HG03196 (cell line): ENCODE measurements around the gene BRINP1.

Experiments used
- ATAC-seq: cut with Tn5 transposase; IDR thresholded peaks from one replicate; pipeline ENCODE4 v1.9.1; 2021; ENCODE audit not compliant: unreplicated experiment

Gene BRINP1

DNA sequence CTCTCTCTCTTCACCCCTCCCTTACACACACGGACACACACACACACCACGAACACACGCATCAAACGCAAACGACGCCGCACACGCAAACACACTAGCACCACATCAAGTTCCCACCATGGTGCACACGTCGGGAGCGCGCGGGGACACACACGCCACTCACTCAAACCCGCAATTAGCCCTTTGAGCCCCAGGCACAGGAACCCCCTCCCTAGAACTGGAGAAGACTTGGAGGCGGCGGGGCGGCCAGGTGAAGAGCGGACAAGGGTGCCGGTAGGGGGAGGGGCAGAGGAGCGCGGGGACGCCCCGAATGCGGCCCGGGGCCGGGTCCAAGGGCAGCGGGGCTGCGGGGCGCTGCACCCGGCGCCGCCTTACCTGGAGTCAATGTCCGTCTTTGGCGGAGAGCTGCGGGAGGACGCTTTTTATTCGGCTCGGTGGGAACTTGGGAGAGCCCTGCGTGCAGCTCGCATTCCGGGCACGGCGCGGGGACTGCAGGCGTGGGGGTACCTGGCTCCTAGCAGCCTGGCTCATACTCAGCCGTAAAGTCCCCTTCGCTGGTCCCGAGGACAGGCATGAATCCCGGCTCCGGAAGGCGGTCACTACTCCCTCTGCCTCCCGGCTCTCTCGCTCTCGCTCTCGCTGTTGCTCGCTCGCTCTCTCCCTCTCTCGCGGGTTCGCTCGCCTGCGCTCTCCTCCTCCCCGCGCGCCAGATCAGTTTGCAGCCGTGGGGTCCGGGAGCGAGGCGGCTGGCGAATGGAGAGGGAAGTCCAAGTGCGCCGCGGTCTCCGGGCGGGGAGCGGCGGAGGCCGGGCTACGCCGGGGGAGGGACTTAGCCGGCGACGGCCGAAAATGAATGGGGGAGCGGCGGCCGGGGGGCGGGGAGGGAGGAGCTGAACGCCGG is at the start of gene BRINP1:
BRINP1 (minus strand) TSS at position 755 of the 901 bp plus-strand sequence. CDS start 56,080 bp downstream, outside the sequence.
- ATAC-seq = no peak

DNA sequence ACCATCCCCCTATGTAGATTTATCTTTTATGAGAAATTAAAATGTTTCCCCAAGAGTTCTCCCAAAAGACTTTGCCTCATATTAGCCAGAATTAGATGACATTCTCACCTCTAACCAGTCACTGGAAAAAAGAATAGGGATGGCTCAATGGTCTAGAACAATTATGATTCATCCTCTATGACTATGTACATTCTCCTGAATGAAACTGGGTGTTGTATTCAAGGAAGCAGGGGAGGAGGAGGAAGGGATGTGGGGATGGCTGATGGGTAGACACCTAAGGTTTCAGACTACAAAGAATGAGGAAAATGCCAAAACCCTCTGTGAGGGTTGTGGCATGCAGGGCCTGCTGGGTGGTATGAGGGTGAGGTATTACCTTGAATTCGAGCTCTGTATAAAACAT is 49.5 kb upstream of the BRINP1 start:
- ATAC-seq = no peak

- ATAC-seq = no peak
Measured at GRCh38 chr9:119416793-119417192, 47.6 kb upstream of the BRINP1 start.

DNA sequence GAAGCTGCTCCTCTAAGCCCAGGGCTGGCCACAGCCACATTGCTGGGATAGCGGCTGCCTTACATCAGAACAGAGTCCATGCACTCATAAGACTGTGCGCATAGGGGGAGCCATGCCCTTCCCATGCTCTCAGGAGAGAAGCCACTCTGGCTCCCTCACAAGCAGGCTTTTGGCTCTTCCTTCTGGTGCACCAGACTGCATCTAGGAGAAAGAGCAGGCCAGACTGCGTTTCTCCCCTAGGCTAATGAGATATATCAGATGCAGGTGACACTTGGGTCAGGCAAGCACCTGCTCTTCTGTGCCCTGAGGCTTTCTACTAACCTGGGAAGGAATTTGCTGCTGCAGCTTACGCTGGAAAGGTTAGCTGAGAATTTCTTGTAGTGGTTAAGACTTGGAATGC is 43.2 kb upstream of the BRINP1 start:
- ATAC-seq = no peak

- ATAC-seq = no peak
Measured at GRCh38 chr9:119409552-119409951, 40.3 kb upstream of the BRINP1 start.

GRCh38 chr9:119400606-119401005 is 31.4 kb upstream of the BRINP1 start:
- ATAC-seq = no peak

DNA sequence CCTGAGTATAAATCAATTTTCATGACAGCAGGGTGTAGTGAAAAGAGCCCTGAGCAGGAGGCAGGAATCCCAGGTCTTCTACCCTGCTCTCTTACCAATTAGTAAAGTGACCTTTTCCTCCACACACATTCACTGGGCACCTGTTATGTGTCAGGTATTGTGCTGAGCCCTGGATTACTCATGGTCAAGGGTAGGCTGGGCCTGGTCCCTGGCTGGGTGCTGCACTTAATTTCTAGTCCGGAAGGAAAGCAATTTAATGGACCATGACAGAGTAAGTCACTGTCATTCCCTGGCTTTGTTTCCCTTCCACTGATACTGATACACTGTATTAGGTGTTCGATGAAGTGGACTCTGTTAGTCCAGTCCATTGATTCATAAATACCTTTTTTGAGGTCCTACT is 29.1 kb upstream of the BRINP1 start:
- no peak for ATAC-seq

- no peak for ATAC-seq
Measured at GRCh38 chr9:119391878-119392277, 22.6 kb upstream of the BRINP1 start.

- ATAC-seq = no peak
Measured at GRCh38 chr9:119375892-119376291, 6.7 kb upstream of the BRINP1 start.

DNA sequence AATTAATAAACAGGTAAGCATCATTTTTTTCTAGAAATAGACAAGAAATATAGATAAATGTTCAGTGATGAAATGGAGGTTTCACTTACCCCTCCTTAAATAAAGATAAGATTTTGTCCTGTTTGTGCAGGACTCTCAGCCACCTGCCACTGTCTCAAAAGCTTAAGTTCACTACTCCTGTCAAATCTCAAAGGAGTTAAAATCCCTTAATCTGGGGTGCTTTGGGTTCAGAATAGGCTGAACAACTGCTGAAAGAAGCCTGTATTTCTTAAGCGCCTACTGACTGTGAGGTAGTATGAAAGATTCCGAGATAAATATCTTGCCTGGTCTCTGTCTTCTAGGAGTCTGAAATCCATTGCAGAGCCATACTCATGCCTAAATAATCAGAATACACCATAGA is 3.7 kb upstream of the BRINP1 start:
- ATAC-seq = no peak

- ATAC-seq = no peak
Measured at GRCh38 chr9:119370816-119371215, 1.6 kb upstream of the BRINP1 start.

- no peak for ATAC-seq
Measured at GRCh38 chr9:119369680-119370366, 588 bp upstream of the BRINP1 start.

DNA sequence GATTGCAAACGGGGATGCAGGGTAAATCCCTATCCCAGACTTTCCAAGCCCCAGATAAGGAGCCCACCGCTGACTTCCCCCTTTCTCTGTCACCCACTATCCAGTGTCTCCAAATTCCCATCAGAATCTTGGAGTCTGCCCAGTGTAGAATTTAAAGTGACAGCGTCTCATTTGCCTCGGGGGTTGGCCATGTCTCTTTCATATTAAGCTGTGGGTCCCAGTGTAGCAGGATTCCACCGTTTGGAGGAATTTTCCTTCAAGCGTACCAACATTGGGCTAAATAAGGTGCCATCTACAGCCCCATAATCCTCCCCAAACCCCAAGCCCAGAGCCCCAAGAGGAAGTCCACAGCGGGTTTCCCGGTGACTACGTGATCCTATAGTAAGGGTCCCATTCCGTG is 1.1 kb downstream of the BRINP1 start:
- ATAC-seq = no peak

DNA sequence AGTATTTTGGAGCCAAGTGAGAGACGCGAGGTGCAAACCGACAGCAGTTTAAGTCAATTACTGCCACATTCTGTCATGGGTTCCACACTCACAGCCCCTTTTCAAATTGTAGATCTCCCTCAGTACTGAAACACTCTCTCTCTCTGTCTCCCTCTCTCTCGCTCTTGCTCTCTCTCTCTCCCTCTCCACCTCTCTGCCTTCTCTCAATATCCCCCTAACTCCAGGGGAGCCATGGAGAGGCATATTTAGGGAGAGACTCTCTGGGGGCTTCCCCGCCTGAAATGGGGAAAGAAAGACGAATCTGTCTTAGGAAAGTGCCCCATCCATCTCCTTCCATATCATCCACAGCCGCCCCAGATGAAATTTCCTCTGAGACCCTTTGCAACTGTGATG is 1.6 kb downstream of the BRINP1 start:
- ATAC-seq = no peak

- no peak for ATAC-seq
Measured at GRCh38 chr9:119366909-119367682, 2.1 kb downstream of the BRINP1 start.

DNA sequence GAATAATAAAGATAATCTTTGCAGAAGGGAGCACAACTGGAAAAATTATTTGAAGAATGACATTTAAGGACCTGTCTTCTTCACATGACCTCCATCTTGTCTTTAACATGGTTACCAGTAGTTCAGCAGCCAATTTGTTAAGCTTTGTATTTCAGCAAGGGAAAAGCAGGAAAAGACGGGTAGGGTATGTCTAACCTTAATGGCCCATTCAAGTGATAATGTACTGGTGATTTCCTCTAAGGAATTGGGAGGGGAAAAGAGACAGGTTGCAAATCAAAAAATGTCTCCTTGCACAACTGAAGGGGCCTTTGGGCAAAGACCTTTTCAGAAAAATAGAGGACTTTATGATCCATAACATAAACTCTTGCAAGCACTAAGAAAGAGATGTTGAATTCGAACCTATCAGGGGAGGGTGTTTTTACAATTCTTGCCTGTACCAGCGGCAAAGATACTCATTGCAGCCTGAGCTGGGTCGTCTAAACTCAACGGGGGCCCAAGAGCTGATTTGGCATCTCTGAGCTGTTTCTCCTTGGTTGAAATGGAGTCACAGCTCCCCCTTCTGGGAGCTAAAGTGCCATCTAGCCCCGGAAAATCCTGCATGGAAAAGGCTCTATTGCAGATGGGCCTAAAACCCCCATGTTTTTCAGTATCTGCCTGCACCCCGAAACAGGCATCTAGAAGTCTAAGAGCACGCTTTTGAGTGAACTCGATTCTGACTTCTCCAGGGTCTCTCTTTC is 3.8 kb downstream of the BRINP1 start:
- ATAC-seq = no peak

GRCh38 chr9:119360237-119360636 is 9.0 kb downstream of the BRINP1 start:
- ATAC-seq = no peak

GRCh38 chr9:119357336-119358096 is 11.7 kb downstream of the BRINP1 start:
- ATAC-seq = no peak

DNA sequence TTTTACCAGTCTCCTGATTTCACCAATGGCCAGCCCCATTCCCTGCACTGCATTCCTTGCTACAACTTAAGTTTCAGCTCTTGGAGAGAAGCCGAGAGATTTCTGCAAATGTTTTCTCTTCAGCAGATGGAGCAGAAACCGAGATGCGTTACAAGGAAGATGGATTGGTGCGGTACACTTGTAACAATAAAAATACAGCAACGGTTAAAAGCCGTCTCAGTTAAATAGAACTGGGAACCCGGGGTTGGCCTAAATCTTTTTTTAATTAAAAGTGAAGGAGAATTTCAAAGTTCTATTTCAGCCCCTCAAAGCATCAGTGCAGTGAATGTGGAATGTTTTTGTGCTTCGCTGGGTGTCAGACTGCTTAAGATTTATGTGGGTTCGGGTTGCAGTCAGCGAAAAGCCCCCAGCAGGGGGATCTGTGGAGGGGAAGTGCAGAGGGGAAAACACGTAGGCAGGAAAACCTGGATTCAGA is 19.8 kb downstream of the BRINP1 start:
- ATAC-seq = no peak
